Heart left ventricle (tissue), 13 donors: ENCODE measurements around the gene ARHGAP26.

Experiments used
- POLR2A ChIP-seq, 2 donors: fragments of 450-650 bp; IDR thresholded peaks; one replicate each; pipeline ENCODE4 v1.6.1; 2017; ENCODE audit warnings: antibody characterized with exemption in 2 of 2, mild to moderate bottlenecking in 2 of 2, moderate library complexity in 2 of 2
- TF ChIP-seq, protein P1 (sequence below), 12 donors: fragments of 200-600 bp; sonication (generic) in 4 of 12; IDR thresholded peaks; one replicate each; pipeline versions ENCODE4 v1.5.0 to v1.8.0; 2018 to 2022; ENCODE audit warnings: antibody characterized with exemption in 12 of 12, mild to moderate bottlenecking in 5 of 12
- donor health status: ischemic (EF 13 %, LVEDD 7.1; RV severe dilation, severe dysfunction).
- donor health status: DM: no; HTN: yes; CAD: no.
- donor health status: DM: no; HTN: no; CAD: no.
- donor health status: ischemic (EF 25% LVEDD 6.9; RV normal size, moderate dysfunction).
- donor health status: ischemic (EF 25% LVEDD 5.7; RV mildly dilated, moderate dysfunction).
- donor health status: ischemic (EF 35%, LVEDD 5.7; RV mildly dilated, moderate dysfunction).
- donor health status: nonischemic (EF 11% LVEDD 7.7; RV severe dilation, severe dysfunction).
- donor health status: DM: yes; HTN: yes; CAD: no.
- donor health status: PGD.
- donor health status: ischemic (EF 29% LVEDD 5.4; RV normal size, mild dysfunction).
- donor health status: nonischemic (EF 23%, LVEDD 6.1; RV moderate dilation, normal function).

DNA sequence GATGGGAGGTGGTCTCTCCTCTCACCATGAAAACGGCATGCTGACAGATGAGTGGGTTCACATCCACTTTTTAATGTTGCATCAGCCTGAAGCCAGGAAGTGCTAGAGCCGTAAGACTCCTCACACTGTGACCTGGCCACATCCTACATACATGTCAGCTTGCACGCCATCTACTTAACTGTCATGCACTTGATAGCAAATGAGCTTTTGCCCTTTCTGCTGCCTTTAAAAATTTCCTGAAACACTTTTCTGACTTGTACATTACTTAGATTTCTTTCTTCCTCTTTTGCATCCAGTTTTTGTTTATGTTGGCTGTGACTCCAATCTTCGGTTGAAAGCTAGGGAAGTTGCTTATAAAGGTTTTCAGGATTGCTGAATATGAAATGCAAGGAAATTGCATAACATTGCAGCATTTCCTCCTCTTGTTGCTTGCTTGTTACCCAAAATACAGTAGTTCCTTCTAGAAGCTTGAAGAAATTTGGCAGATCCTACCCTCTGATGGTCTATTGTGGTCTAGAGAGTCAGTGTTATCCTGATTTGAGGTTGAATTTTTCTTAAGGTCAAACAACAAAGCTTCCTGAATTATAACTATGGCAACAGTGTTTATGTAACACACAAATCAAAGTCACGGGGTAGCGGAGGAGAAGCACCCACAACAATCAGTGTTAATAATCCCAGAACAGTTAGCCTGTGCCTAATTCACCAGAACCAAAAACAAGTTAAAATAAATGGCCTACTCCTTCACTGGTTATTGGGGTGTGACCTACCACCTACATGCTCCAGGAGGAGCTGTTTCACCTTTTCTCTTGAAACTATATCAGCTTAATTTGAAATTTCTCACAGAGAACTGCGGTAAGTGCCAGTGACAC is 232.5 kb downstream of the ARHGAP26 start:
- TF ChIP-seq, protein P1, sequence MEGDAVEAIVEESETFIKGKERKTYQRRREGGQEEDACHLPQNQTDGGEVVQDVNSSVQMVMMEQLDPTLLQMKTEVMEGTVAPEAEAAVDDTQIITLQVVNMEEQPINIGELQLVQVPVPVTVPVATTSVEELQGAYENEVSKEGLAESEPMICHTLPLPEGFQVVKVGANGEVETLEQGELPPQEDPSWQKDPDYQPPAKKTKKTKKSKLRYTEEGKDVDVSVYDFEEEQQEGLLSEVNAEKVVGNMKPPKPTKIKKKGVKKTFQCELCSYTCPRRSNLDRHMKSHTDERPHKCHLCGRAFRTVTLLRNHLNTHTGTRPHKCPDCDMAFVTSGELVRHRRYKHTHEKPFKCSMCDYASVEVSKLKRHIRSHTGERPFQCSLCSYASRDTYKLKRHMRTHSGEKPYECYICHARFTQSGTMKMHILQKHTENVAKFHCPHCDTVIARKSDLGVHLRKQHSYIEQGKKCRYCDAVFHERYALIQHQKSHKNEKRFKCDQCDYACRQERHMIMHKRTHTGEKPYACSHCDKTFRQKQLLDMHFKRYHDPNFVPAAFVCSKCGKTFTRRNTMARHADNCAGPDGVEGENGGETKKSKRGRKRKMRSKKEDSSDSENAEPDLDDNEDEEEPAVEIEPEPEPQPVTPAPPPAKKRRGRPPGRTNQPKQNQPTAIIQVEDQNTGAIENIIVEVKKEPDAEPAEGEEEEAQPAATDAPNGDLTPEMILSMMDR (IDR thresholded peaks at IDR 0.05): peak; percentile 26 to 67 (median 50)
- TF ChIP-seq POLR2A (IDR thresholded peaks at IDR 0.05): no peak
